ENCODE data around the gene PTPRT. TPM values are rescaled to one million over a fixed set of nuclear protein-coding genes. Genes with fewer than 3 reads are reported as not detected.

PTPRT gene
- total RNA-seq, 4 donors from 2014 or later: under 0.01 to 0.64 (median 0.40) TPM

- TF ChIP-seq CTCF (IDR thresholded peaks at IDR 0.05) (no peak), POLR2A (IDR thresholded peaks at IDR 0.05) (no peak), POLR2AphosphoS5 (IDR thresholded peaks at IDR 0.05) (no peak), EP300 (IDR thresholded peaks at IDR 0.05; ENCODE audit: low read depth) (no peak)
- Histone ChIP-seq H3K4me3 (no peak overlapping the region), H3K36me3 (no peaks in the 10 kb centered on the region), H3K4me1 (no peaks in the 10 kb centered on the region), H3K27me3 (no peaks in the 10 kb centered on the region), H3K27ac (no peak overlapping the region), H3K9me3 (no peaks in the 10 kb centered on the region)
- intact Hi-C loops (cut with DNase I; ENCODE audit: low total_unique reads): no loop called here
- in situ Hi-C loops (cut with MboI; ENCODE audit: low pct_ligation_motif_present in 1 of 4, low pct_unique_long_range_greater_than_20kb in 1 of 4, low sequenced_read_pairs in 3 of 4): no loop called here
- WGBS, 2 donors (ENCODE audit: low coverage in 1 of 2): 71% methylated on average over 17 of the region's 17 CpGs; no CpG with 5 or more reads in 1 of the 2 donors
- no peak for DNase-seq
Measured at GRCh38 chr20:43138061-43138770, 51.5 kb downstream of the PTPRT start.

GRCh38 chr20:43137160-43137559 is 52.5 kb downstream of the PTPRT start:
- no peaks in the 10 kb centered on the region for H3K36me3 ChIP-seq
- TF ChIP-seq POLR2A (IDR thresholded peaks at IDR 0.05) (no peak), CTCF (IDR thresholded peaks at IDR 0.05) (no peak), POLR2AphosphoS5 (IDR thresholded peaks at IDR 0.05) (no peak), EP300 (IDR thresholded peaks at IDR 0.05; ENCODE audit: low read depth) (no peak)
- H3K4me1 ChIP-seq: no peaks in the 10 kb centered on the region
- intact Hi-C loops (cut with DNase I; ENCODE audit: low total_unique reads) (no loop called here), in situ Hi-C loops (cut with MboI; ENCODE audit: low pct_ligation_motif_present in 1 of 4, low pct_unique_long_range_greater_than_20kb in 1 of 4, low sequenced_read_pairs in 3 of 4) (no loop called here)
- no peaks in the 10 kb centered on the region for H3K27me3 ChIP-seq
- H3K27ac ChIP-seq: no peak overlapping the region
- H3K4me3 ChIP-seq: no peak overlapping the region
- no peaks in the 10 kb centered on the region for H3K9me3 ChIP-seq
- 92 to 100% methylated on average over 1 of the region's 1 CpG for WGBS, 2 donors (ENCODE audit: low coverage in 1 of 2)
- DNase-seq: no peak

GRCh38 chr20:43124241-43124640 is 65.5 kb downstream of the PTPRT start:
- WGBS, 2 donors (ENCODE audit: low coverage in 1 of 2): 80 to 88% methylated on average over 2 to 5 of the region's 5 CpGs
- H3K4me3 ChIP-seq: no peak overlapping the region
- in situ Hi-C loops (cut with MboI; ENCODE audit: low pct_ligation_motif_present in 1 of 4, low pct_unique_long_range_greater_than_20kb in 1 of 4, low sequenced_read_pairs in 3 of 4): no loop called here

GRCh38 chr20:43123180-43123579 is 66.5 kb downstream of the PTPRT start:
- H3K4me1 ChIP-seq: no peaks in the 10 kb centered on the region
- H3K9me3 ChIP-seq: no peaks in the 10 kb centered on the region
- whole genome bisulfite sequencing, 2 donors (ENCODE audit: low coverage in 1 of 2): 42 to 56% methylated on average over 2 of the region's 2 CpGs
- no peaks in the 10 kb centered on the region for H3K27me3 ChIP-seq
- no peak overlapping the region for H3K4me3 ChIP-seq
- in situ Hi-C loops (cut with MboI; ENCODE audit: low pct_ligation_motif_present in 1 of 4, low pct_unique_long_range_greater_than_20kb in 1 of 4, low sequenced_read_pairs in 3 of 4): no loop called here
- no peak for TF ChIP-seq CTCF (IDR thresholded peaks at IDR 0.05)
- TF ChIP-seq POLR2AphosphoS5 (IDR thresholded peaks at IDR 0.05): no peak
- no peak for TF ChIP-seq POLR2A (IDR thresholded peaks at IDR 0.05)
- TF ChIP-seq EP300 (IDR thresholded peaks at IDR 0.05; ENCODE audit: low read depth): no peak
- intact Hi-C loops (cut with DNase I; ENCODE audit: low total_unique reads): no loop called here
- no peak for DNase-seq
- H3K27ac ChIP-seq: no peak overlapping the region
- H3K36me3 ChIP-seq: no peaks in the 10 kb centered on the region

More at GRCh38 chr20:43124241-43124640, 65.5 kb downstream of the PTPRT start:
- no peaks in the 10 kb centered on the region for H3K36me3 ChIP-seq
- H3K4me1 ChIP-seq: no peaks in the 10 kb centered on the region
- no peak for TF ChIP-seq CTCF (IDR thresholded peaks at IDR 0.05)
- no peak overlapping the region for H3K27ac ChIP-seq
- no peaks in the 10 kb centered on the region for H3K9me3 ChIP-seq
- no peak for DNase-seq
- H3K27me3 ChIP-seq: no peaks in the 10 kb centered on the region
- intact Hi-C loops (cut with DNase I; ENCODE audit: low total_unique reads): no loop called here

Data from transverse colon (tissue), 4 donors.